Chondrocyte (in vitro differentiated cells): Measurements from ENCODE around the gene KLHDC9. TPM values are rescaled to one million over a fixed set of nuclear protein-coding genes. Genes with fewer than 3 reads are reported as not detected.

Experiments used
- DNase-seq: peaks from one replicate; pipeline ENCODE4 v3.0.0; 2021; ENCODE audit warnings: mixed read lengths, low spot score
- H3K27ac Mint-ChIP-seq: one replicate; pipeline ENCODE4 v1.8.0; 2021; ENCODE audit warnings: mild to moderate bottlenecking, moderate library complexity, mixed read lengths; ENCODE audit not compliant: unreplicated experiment
- H3K27me3 Mint-ChIP-seq: 2 replicates; pipeline ENCODE4 v1.8.0; 2021; ENCODE audit warnings: low read depth, mixed read lengths
- H3K36me3 Mint-ChIP-seq: 2 replicates; pipeline ENCODE4 v1.8.0; 2021; ENCODE audit warnings: low read depth, mixed read lengths
- H3K4me1 Mint-ChIP-seq: 2 replicates; pipeline ENCODE4 v1.8.0; 2021; ENCODE audit warnings: low read depth, mild to moderate bottlenecking, mixed read lengths
- H3K4me3 Mint-ChIP-seq: one replicate; pipeline ENCODE4 v1.8.0; 2021; ENCODE audit warnings: mild to moderate bottlenecking, moderate library complexity, mixed read lengths; ENCODE audit not compliant: unreplicated experiment
- H3K9me3 Mint-ChIP-seq: 2 replicates; pipeline ENCODE4 v1.8.0; 2021; ENCODE audit warnings: low read depth, mixed read lengths
- CTCF ChIP-seq: fragments of 200-600 bp; sonication (generic); IDR thresholded peaks from 2 replicates; pipeline ENCODE4 v1.5.0; 2021; ENCODE audit warnings: antibody characterized with exemption, mild to moderate bottlenecking, moderate library complexity
- total RNA-seq: library from RNA; stranded (reverse); gene quantifications from 3 replicates; pipeline ENCODE4 v1.2.1, GENCODE V29; 2021

The KLHDC9 gene
- total RNA-seq, 1 donor from 2014 or later = 1.6 TPM

- H3K27me3 Mint-ChIP-seq = no peaks in the 10 kb centered on the region
- DNase-seq = no peak
- no peaks in the 10 kb centered on the region for H3K9me3 Mint-ChIP-seq
- H3K27ac Mint-ChIP-seq = no peak overlapping the region
- H3K4me1 Mint-ChIP-seq = peaks cover 26% of the 10 kb centered on the region
- no peak for TF ChIP-seq CTCF
- no peak overlapping the region for H3K4me3 Mint-ChIP-seq
- peaks cover 4% of the 10 kb centered on the region for H3K36me3 Mint-ChIP-seq
These were observed 35.1 kb downstream of the KLHDC9 start for GRCh38 chr1:161133220-161133740.

- Mint-ChIP-seq H3K27ac (no peak overlapping the region), H3K27me3 (no peaks in the 10 kb centered on the region), H3K36me3 (no peaks in the 10 kb centered on the region), H3K4me3 (no peak overlapping the region), H3K4me1 (no peaks in the 10 kb centered on the region), H3K9me3 (no peaks in the 10 kb centered on the region)
- TF ChIP-seq CTCF = no peak
- no peak for DNase-seq
These were observed 39.7 kb downstream of the KLHDC9 start for GRCh38 chr1:161137881-161138280.

- H3K27ac Mint-ChIP-seq = peak overlapping the region; percentile 49
- no peaks in the 10 kb centered on the region for H3K4me1 Mint-ChIP-seq
These were observed 40.3 kb downstream of the KLHDC9 start for GRCh38 chr1:161138431-161138830.

GRCh38 chr1:161139766-161140165 lies 41.6 kb downstream of the KLHDC9 start:
- H3K4me3 Mint-ChIP-seq = no peak overlapping the region
- DNase-seq = no peak

More at GRCh38 chr1:161138431-161138830, 40.3 kb downstream of the KLHDC9 start:
- no peak overlapping the region for H3K4me3 Mint-ChIP-seq
- H3K9me3 Mint-ChIP-seq = no peaks in the 10 kb centered on the region
- H3K27me3 Mint-ChIP-seq = no peaks in the 10 kb centered on the region
- TF ChIP-seq CTCF = no peak
- H3K36me3 Mint-ChIP-seq = no peaks in the 10 kb centered on the region
- DNase-seq = no peak

GRCh38 chr1:161140755-161141400 lies 42.7 kb downstream of the KLHDC9 start:
- H3K36me3 Mint-ChIP-seq = no peaks in the 10 kb centered on the region
- TF ChIP-seq CTCF = no peak
- H3K4me3 Mint-ChIP-seq = no peak overlapping the region
- H3K27ac Mint-ChIP-seq = no peak overlapping the region
- H3K9me3 Mint-ChIP-seq = no peaks in the 10 kb centered on the region
- no peaks in the 10 kb centered on the region for H3K4me1 Mint-ChIP-seq
- H3K27me3 Mint-ChIP-seq = no peaks in the 10 kb centered on the region
- DNase-seq = no peak

More at GRCh38 chr1:161139766-161140165, 41.6 kb downstream of the KLHDC9 start:
- no peaks in the 10 kb centered on the region for H3K9me3 Mint-ChIP-seq
- H3K4me1 Mint-ChIP-seq = no peaks in the 10 kb centered on the region
- TF ChIP-seq CTCF = peak; percentile 82
- no peaks in the 10 kb centered on the region for H3K36me3 Mint-ChIP-seq
- H3K27me3 Mint-ChIP-seq = no peaks in the 10 kb centered on the region
- H3K27ac Mint-ChIP-seq = no peak overlapping the region
